Keratinocyte (primary cell): ENCODE data around the gene TCF7L2.

ENCODE experiments used
- CTCF ChIP-seq, 3 experiments: IDR thresholded peaks in 1 of 3; conservative IDR thresholded peaks in 1 of 3; optimal IDR thresholded peaks in 1 of 3; 2 replicates in 2 of 3; 3 replicates in 1 of 3; pipeline versions ENCODE3 to v1.5.1; 2011; ENCODE audit warnings: low read length in 3 of 3, mild to moderate bottlenecking in 3 of 3, moderate library complexity in 2 of 3, control low read depth in 1 of 3, inconsistent platforms in 1 of 3; ENCODE audit not compliant: insufficient read depth in 2 of 3; ENCODE audit errors: extremely low read depth in 1 of 3
- EZH2 ChIP-seq: IDR thresholded peaks from one replicate; pipeline ENCODE4 v1.6.1; 2012; ENCODE audit warnings: inconsistent platforms, mild to moderate bottlenecking, low read length, moderate library complexity

DNA sequence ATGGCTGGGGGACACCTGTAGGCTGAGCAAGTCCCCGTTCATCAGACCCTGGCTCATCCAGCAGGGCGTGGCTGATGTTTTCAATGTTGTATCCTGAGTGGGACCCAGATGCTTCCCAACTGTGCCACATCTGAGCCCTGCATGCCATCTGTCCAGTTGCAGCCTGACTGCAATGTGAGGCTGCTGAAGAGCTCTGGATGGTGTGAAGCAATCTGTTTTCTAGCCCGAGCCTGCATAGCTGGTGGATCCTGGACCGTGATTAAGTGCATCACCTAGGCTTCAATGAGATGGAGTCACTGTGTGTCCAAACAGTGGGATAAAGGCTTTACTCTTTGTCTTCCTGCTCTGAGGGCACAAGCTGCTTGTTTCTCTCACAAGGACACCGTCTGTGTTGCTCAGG lies 99.8 kb downstream of the TCF7L2 start:
- TF ChIP-seq CTCF (optimal IDR thresholded peaks at IDR 0.05 in 1 of 3, IDR thresholded peaks at IDR 0.05 in 1 of 3, conservative IDR thresholded peaks at IDR 0.05 in 1 of 3; ENCODE audit: extremely low read depth in 1 of 3, insufficient read depth in 2 of 3, low read length in 3 of 3) (no peak), EZH2 (no peak)
